HG02588 (cell line): Measurements from ENCODE around the gene RNASE11.
"Not testable (repeated sequence)": the region's sequence is repeated elsewhere in the genome, so short reads cannot be mapped to it uniquely, and the experiment has no call there.

ENCODE experiments used
- ATAC-seq: cut with Tn5 transposase; IDR thresholded peaks from one replicate; pipeline ENCODE4 v1.9.1; 2021; ENCODE audit warnings: mild to moderate bottlenecking, moderate library complexity; ENCODE audit not compliant: unreplicated experiment

Gene RNASE11

DNA sequence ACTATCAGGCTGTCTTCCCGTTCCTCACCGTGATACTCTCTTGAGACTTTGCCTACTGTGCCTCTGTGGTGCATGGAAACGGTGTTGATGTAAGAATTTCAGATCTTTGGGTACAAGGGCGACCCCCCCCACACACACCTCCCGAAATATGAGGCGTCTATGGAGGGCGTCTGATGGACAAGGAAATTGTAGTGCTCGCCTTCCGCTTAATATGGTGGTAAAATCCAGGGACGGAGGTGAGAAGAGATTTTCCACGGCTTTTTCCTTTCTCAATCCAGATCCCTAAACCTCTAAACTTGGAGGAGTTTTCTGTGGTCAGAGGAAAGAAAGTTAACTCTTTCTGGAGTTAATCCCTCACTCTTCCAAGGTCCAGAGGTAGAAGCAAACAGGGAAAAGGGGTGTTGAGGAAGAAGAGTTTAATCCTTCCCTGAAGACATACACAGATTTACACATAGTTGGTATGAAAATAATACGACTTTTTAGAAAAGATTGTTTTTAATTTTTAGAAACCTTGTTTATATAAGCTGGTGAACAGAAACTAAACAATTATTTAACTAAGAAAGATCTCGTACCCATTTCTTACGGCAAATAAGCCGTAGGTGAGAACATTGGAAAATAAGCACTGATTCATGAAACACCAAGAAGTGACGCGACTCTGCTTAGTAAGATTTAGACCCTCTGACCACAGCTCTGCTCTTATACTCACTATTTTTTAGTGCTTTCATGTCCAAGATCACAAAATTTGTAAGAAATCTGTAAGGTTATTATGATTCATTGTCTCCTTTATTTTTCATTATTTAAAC lies 26.4 kb upstream of the RNASE11 start:
- peak; percentile 2 for ATAC-seq

DNA sequence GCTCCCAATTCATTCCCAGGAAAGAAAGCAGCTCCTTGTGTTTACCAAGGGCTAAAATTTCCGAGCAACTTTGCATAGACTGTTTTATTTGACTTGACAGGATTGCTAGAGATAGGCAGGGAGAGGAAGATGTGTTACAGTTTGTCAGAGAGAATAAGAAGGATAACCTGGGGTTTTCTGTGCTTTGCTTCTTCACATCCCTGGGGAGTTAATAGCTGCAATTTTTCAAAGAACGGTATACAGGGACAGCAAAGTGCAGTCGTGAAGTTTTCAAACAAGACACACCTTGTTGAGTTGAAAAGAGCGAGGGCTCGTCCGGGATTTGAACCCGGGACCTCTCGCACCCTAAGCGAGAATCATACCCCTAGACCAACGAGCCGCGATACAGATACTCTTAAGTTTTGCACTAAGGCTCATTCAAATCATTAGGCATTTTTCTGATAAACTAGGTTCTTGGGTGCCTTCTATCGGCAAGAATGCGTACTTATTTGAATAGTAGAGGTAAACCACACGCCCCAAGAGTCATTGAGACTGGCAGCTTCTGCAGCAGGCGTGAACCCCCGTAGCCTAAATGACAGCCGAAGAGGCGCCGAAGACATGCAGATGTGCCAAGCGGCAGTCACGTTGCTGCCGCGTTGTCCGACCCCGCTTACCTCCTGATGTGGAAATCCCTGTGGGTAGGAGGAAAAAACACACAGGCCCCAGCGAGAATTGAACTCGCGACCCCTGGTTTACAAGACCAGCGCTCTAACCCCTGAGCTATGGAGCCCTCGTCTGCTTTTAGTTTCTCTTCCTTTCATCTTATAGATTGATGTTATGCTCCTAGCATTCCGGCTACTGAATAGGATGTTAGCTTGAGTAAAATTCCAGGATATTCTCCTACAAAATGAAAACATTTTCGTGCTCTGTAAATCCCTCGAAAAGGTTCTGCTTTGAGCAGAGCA lies 25.6 kb upstream of the RNASE11 start:
- peak; percentile 64 for ATAC-seq

DNA sequence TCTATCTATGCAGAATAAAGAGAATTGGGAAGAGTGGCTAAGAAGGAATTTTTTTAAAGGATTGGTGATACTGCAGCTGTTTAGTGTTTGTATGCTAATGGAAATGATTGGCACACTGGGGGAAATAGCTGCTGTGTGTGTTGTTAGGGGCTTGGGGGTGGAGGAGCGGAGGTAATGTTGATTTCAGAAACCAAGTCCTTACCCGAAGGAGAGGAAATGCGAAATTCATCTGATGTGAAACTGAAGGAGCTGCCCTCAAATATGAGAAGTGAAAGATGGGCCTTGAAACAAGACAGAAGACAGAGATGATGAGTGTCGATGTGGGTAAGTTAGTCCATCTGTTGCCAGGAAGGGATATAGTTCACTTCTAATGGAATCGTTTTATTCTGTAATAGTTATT lies 24.6 kb upstream of the RNASE11 start:
- ATAC-seq = no peak

DNA sequence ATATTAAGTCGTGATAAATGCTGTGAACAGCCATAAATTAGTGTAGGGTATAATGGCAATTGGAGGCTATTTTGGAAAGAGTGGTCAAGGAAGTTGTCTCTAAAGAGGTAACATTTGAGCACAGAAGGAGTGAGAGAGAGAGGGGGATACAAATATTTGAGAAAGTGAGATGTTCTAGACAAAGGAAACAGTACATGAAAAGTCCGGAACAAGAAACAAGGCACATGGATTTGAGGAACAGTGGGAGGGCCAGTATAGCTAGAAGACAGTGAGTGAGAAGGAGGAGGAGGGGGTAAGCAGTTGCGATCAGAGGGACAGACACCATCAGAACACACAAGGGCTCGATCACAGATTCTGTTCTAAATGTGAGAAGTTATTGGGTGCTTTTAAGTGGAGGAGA lies 23.5 kb upstream of the RNASE11 start:
- ATAC-seq = no peak

DNA sequence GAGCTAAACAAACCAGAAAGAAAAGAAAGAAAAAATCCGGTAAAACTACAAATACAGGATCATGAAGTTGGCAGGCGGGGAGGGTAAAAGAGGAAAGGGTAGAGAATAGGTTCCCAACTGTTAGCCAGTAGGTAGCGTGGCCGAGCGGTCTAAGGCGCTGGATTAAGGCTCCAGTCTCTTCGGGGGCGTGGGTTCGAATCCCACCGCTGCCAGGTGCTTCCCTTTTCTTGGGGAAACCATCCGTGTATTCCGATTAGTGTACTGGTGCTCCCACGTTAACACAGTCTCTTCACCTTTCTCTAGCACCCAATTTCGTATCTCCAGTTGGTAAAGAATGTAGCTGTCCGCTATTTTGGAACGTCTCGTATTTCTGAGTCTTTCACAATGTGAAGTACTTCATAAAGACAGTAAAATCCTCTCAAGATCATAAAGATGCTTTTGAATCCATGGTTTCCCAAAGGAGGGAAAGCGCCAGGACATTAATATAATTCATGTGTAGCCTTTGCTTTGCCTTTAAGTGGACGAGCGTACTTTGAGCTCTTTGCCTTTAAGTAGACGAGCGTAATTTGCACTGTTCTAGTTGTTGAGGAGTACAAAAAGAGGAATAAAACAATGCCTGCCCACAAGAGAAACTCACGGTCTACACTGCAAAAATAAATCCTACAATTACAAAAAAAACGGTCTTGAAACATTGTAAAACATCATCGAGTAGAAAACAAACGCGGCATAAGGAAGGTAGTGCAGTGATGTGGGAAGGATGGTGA lies 22.4 kb upstream of the RNASE11 start:
- ATAC-seq = peak; percentile 21

DNA sequence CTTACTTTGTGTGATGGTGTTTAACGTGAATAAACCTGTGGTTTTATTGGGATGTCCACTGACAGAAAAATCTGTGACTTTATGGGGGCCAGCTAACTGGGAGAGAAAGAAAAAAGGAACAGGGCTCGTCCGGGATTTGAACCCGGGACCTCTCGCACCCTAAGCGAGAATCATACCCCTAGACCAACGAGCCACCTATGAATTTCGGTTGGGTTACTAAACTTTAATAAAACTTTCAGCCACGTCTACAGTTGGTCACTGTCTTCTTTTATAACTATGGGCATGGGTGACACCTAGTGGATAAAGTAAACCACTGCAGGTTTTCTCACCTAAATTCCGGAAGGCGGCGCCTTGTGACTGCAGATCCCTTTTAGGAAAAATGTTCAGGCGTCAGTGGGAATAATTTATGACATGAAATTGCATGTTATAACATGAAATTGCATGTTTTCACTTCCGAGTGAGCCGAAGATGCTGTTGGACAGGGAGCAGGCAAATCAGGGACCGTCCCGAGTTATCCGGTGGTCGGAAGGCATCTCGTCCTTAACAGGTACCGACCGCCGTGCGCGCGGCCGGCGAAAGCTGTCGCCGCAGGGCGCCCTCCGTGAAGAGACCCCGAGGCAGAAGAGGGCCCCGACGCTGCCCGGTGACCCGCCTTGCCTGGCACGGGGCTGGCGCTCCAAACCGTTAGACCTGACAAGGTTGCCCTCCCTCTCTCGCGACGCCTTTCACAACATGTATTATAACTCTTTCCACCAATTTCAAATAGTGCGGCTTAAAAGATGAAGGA lies 21.6 kb upstream of the RNASE11 start:
- ATAC-seq = no peak

DNA sequence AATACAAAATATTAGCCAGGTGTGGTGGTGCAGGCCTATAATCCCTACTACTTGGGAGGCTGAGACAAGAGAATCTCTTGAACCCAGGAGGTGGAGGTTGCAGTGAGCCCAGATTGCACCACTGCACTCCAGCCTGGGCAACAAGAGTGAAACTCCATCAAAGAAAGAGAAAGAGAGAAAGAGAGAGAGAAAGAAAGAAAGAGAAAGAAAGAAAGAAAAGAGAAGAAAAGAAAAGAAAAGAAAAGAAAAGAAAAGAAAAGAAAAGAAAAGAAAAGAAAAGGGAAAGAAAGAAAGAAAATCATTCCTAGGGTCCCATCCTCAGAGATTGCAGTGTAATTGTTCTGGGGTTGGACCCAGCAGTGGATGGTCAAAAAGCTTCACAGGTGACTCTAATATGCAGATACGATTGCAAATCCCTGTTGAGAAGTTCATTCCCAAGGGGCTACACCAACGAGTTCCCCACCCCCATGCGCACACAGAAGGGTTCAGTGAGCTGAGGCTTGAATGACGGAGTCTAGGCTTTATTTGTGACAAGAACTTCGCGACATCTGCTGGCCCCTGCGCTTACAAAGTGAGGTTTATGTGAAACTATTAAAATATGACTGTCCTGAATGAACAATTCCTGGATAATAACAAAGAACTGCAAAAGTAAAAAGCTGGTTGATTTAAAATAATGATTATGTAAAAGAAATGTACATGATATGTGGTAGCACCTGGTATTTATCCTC lies 20.7 kb upstream of the RNASE11 start:
- ATAC-seq = no peak

DNA sequence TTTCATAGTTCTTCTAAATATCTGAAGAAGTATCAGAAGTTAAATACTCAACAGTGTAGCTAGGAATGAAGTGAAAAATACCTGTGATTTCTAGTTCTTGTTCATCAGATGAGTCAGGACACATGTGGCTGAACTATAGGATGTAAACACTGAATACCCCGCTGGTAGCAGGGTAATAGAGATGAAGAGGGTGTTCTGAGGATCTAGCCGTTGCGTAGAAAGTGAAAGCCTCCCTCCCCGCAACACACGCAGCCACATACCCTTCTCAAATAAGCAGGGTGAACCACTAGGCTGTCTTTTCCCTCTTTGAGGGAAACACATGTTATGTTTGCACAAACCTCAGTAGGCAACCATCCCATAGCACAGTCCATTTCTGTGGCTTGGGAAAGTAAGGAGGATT lies 19.8 kb upstream of the RNASE11 start:
- ATAC-seq = no peak

DNA sequence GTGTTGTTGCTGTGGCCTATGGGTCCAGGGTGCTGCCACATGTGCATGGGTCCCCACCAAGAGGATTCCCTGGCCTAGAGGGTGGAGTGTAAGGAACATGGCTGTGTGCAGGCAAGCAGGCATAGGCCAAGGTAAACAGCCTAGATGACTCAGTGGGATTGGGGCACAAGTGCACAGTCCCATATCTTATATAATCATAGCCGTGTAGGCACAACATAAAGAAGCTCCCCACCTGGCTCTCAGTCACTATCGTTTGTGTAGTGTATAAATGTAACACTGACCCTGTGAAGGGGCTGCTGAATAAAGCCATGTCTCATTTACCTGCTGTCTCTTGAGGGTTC lies 19.1 kb upstream of the RNASE11 start:
- no peak for ATAC-seq

DNA sequence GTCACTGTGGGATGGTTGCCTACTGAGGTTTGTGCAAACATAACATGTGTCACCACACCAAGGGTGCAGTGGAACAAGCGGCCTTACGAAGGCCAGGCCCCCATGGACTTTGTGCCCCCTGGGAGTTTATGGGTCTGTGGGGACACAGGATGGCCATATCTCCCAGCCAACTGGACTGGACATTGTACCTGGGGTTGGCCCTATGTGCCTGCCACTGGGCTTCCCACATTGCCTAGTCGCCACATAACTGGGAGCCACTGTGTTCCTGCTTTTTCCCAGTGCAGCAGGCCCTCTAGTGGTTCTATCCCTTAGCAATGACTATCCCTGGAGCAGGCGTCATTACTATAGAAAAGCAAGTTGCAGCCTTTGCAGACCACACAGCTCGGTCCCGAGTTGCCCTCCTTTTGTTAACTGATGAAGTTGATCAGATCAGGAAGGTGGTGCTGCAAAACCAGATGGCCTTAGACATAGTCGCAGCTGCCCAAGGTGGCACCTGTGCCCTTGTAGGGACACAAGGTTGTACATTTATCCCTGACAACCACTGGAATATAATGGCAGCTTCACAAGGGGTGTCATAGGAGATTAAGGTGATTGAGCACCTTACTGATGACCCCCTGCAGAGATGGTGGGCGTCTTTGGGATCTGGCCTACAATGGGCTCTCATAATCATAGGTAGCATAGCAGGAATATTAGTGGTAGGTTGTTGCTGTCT lies 18.5 kb upstream of the RNASE11 start:
- no peak for ATAC-seq

DNA sequence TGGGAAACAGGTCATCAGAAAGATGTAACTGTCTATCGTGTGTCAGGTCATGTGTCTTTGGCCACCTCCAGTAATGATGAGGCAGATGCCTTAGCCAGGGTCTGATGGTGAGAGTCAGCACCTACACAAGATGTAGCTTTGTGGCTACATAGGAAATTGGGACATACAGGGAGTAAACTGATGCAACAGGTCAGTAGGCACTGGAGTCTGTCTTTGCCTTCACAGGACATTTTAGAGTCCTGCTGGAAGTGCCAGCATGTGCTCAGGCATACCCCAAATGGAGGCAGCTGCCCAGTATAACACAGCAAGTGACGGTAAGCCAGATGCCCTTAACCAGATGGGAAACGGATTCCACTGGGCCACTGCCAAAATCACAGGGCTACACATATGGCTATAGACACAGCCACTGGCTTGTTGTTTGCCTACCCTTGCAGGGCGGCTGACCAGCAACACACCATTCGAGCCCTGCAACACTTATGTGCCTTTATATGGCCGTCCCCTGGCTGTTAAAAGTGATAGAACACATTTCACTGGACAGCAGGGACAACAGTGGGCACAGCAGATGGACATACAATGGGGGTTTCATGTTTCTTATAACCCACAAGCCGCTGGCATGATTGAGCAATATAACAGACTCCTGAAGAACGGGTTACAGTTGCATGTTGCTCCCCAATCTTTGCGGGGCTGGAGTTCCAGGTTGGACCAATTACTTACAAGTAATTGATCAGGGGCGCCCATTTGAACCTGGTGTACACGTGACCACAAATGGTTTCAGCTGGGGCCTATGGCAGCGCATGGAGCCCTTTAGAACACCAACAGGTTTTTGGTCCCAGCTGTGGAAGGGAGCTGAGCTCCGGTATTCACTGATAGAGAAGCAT lies 16.3 kb upstream of the RNASE11 start:
- ATAC-seq = no peak

DNA sequence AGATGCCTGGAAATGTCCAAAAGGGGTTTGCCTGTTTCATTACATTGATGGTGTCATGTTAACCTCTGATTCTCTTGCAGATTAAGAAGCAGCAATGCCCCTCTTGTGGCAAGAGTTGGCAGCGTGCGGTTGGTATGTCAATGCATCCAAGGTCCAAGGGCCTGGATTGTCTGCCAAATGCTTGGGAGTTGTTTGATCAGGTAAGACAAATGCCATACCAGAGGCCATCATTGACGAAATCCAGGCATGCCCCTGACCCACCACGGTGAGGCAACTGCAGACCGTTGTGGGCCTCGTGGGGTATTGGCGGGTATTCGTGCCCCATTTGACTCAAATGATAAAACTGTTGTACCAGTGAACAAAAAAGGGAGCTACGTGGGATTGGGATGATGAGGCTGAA lies 14.8 kb upstream of the RNASE11 start:
- no peak for ATAC-seq

DNA sequence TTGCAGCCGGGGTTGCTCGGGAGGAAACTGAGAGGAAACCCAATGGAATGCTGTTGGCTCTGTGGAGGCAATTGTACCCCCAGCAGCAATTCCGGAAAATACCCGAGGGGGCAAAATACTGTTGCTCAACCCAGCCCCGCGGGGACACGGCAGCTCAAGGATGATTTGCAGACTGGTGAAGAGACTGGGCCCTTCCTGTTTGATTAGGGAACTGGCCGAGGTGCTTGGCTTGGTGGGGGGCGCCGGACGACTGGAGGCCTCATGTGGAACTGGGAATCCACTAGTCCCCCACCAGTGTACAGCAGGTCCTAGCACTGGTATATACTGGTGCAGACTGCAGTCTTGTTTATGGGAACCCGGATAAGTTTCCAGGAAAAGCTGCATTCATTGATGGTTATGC lies 13.7 kb upstream of the RNASE11 start:
- no peak for ATAC-seq

DNA sequence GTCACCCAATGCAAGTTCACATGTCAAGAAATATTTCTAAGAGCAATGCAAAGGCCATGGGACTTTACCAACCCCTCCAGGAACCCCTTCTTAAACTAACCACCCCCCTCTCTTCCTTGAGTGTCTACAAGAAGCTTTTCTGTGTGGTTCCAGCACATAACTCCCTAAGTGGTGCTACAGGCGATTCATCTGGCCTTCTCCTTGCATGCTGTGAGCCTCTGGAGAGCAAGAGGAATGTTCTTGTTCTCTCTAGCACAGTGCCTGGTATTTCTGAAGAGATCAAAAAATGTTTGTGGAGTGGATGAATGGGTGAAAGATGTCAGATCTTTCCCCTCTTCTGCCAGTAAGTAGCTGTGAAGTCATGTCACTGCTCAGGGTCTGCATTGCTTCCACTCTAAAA lies 9.3 kb upstream of the RNASE11 start:
- no peak for ATAC-seq

DNA sequence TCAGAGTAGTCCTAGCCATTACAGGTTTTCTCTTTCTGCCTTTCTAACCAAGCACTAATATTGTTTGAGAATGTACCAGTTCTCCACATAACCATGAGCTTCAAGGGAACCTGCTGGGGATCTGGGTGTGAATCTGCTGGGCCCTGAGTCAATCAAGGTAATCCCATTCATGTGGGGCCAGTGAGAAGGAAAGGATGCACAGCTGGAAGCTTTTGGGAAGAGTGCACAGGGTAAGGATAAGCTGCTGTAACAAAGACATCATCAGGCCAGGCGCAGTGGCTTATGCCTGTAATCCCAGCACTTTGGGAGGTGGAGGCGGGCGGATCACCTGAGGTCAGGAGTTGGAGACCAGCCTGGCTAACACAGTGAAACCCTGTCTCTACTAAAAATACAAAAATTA lies 7.9 kb upstream of the RNASE11 start:
- ATAC-seq = not testable (repeated sequence)

DNA sequence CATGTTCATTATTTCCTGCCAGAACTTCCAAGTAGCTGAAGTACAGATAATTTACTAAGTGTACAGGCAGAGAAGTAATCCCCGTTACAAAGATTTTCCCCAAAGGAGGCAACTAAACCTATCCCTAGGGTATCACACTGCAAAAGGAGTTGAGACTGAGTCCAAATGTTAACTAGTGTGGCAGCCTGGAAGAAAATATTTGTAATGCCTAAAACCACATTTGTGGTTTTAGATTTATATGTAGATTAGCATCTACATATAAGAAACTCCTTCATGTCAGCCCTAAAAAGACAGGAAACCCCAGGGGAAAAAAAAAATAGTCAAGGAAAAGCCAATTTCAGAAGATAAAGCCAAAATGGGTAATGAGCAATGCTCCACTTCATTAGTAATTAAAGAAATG lies 4.8 kb upstream of the RNASE11 start:
- no peak for ATAC-seq

DNA sequence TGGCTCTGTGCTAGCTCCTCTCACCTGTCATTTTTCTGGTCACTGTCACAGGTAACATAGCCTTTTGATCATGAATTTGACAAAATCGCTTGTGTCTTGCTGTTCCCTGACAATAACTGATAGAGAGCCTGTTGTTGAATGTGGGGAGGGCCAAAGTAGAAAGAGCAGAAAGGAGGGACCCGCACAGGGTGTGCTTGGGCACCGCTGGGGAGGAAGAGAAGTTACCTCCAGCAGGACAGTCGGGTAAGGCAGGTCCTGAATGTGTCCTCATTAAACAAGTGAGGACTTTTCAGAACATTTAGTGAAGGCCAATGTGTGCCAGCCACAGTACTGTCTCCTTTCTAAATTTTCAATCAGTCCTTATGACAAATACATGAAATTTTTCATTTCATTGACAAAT lies 3.4 kb upstream of the RNASE11 start, which contains the start of gene RNASE12:
Gene RNASE12, minus strand, starts transcription at position 142 of the 400 bp plus-strand sequence. CDS start 653 bp downstream, outside the sequence.
- no peak for ATAC-seq

DNA sequence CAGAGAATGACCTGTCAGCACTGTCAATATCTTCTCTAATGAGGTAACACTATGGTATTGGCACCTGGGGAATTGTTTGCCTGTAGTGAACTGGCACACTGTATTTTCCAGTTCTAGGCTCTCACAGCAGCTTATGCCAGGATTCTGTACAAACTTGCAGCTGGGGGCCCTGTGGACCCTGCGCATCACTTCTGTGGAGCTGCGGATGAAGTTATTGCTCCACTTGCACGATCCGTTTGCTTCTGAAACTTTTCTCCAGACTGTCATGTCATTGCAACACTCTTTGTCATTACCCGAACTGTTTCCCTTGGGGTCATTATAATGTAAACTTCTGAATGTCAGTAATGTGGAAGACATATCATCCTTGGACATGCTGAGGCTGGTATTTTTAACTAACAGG lies 3.9 kb downstream of the RNASE11 start:
- no peak for ATAC-seq
